ENCODE results near the gene LRSAM1. TPM values are rescaled to one million over a fixed set of nuclear protein-coding genes. Genes with fewer than 3 reads are reported as not detected.
"Not testable (repeated sequence)": the region's sequence is repeated elsewhere in the genome, so short reads cannot be mapped to it uniquely, and the experiment has no call there.

The LRSAM1 gene
- total RNA-seq, 1 donor from 2014 or later = 38.0 TPM

- TF ChIP-seq, protein P1, sequence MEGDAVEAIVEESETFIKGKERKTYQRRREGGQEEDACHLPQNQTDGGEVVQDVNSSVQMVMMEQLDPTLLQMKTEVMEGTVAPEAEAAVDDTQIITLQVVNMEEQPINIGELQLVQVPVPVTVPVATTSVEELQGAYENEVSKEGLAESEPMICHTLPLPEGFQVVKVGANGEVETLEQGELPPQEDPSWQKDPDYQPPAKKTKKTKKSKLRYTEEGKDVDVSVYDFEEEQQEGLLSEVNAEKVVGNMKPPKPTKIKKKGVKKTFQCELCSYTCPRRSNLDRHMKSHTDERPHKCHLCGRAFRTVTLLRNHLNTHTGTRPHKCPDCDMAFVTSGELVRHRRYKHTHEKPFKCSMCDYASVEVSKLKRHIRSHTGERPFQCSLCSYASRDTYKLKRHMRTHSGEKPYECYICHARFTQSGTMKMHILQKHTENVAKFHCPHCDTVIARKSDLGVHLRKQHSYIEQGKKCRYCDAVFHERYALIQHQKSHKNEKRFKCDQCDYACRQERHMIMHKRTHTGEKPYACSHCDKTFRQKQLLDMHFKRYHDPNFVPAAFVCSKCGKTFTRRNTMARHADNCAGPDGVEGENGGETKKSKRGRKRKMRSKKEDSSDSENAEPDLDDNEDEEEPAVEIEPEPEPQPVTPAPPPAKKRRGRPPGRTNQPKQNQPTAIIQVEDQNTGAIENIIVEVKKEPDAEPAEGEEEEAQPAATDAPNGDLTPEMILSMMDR (IDR thresholded peaks at IDR 0.05; ENCODE audit: partially characterized antibody, unreplicated experiment) = no peak
- Mint-ChIP-seq H3K36me3 (ENCODE audit: unreplicated experiment) (peaks cover 9% of the 10 kb centered on the region), H3K27me3 (ENCODE audit: unreplicated experiment) (peaks cover 9% of the 10 kb centered on the region), H3K9me3 (ENCODE audit: unreplicated experiment) (peaks cover 6% of the 10 kb centered on the region), H3K4me1 (ENCODE audit: low read depth, unreplicated experiment) (no peaks in the 10 kb centered on the region), H3K4me3 (ENCODE audit: unreplicated experiment) (no peak overlapping the region), H3K27ac (ENCODE audit: unreplicated experiment) (no peak overlapping the region)
- DNase-seq = no peak
Measured at GRCh38 chr9:127458921-127459320, 7.6 kb downstream of the LRSAM1 start.

DNA sequence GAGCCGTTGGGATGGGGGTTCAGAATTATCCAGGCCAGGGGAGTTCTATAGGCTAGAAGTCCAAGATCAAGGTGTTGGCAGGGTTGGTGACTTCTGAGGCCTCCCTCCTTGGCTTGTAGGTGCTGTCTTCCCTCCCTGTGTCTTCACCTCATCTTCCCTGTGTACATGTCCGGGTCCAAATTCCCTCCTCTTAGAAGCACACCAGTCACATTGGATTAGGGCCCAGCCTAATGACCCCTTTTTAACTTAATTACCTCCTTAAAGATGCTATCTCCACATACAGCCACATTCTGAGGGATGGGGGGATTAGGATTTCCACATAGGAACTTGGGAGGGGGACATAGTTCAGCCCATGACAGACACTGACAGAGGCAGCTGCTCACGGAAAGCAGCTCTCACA is 12.1 kb downstream of the LRSAM1 start:
- no peak for DNase-seq
- Mint-ChIP-seq H3K4me3 (ENCODE audit: unreplicated experiment) (no peak overlapping the region), H3K36me3 (ENCODE audit: unreplicated experiment) (peaks cover 10% of the 10 kb centered on the region), H3K27me3 (ENCODE audit: unreplicated experiment) (peaks cover 2% of the 10 kb centered on the region), H3K4me1 (ENCODE audit: low read depth, unreplicated experiment) (no peaks in the 10 kb centered on the region), H3K27ac (ENCODE audit: unreplicated experiment) (no peak overlapping the region), H3K9me3 (ENCODE audit: unreplicated experiment) (peaks cover 3% of the 10 kb centered on the region)
- TF ChIP-seq, protein P1 (IDR thresholded peaks at IDR 0.05; ENCODE audit: partially characterized antibody, unreplicated experiment) = no peak

DNA sequence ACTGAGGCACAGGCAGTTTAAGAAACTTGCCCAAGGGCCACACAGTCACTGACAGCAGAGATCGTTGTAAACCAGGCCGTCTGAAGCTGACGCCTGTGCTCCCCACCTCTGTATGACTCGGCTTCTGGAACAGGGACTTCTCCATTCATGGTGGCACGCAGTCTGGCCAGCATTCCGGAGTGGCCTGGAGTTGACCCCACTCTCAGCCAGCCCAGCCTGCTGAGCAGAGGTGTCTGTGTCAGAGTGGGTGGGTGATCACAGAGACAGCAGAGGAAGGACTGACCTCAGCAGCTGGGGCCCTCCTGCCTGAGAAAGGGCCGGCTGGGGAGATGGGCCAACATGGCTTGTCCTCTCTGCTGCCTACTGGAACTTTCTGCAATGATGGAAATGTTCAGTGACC is 12.6 kb downstream of the LRSAM1 start:
- TF ChIP-seq, protein P1 (IDR thresholded peaks at IDR 0.05; ENCODE audit: partially characterized antibody, unreplicated experiment) = no peak
- Mint-ChIP-seq H3K27ac (ENCODE audit: unreplicated experiment) (no peak overlapping the region), H3K9me3 (ENCODE audit: unreplicated experiment) (peaks cover 3% of the 10 kb centered on the region), H3K4me3 (ENCODE audit: unreplicated experiment) (no peak overlapping the region), H3K36me3 (ENCODE audit: unreplicated experiment) (peaks cover 10% of the 10 kb centered on the region), H3K4me1 (ENCODE audit: low read depth, unreplicated experiment) (no peaks in the 10 kb centered on the region), H3K27me3 (ENCODE audit: unreplicated experiment) (peaks cover 2% of the 10 kb centered on the region)
- no peak for DNase-seq

- not testable (repeated sequence) for H3K4me3 Mint-ChIP-seq (ENCODE audit: unreplicated experiment)
Measured at GRCh38 chr9:127466407-127466917, 15.2 kb downstream of the LRSAM1 start.

GRCh38 chr9:127467621-127468020 is 16.3 kb downstream of the LRSAM1 start:
- Mint-ChIP-seq H3K4me3 (ENCODE audit: unreplicated experiment) (no peak overlapping the region), H3K27me3 (ENCODE audit: unreplicated experiment) (no peaks in the 10 kb centered on the region), H3K36me3 (ENCODE audit: unreplicated experiment) (peaks cover 6% of the 10 kb centered on the region), H3K4me1 (ENCODE audit: low read depth, unreplicated experiment) (no peaks in the 10 kb centered on the region), H3K9me3 (ENCODE audit: unreplicated experiment) (peaks cover under 1% of the 10 kb centered on the region), H3K27ac (ENCODE audit: unreplicated experiment) (no peak overlapping the region)
- DNase-seq = no peak
- TF ChIP-seq, protein P1 (IDR thresholded peaks at IDR 0.05; ENCODE audit: partially characterized antibody, unreplicated experiment) = no peak

More at GRCh38 chr9:127466407-127466917, 15.2 kb downstream of the LRSAM1 start:
- DNase-seq; H3K9me3 Mint-ChIP-seq (ENCODE audit: unreplicated experiment); H3K27me3 Mint-ChIP-seq (ENCODE audit: unreplicated experiment); H3K4me1 Mint-ChIP-seq (ENCODE audit: low read depth, unreplicated experiment); H3K36me3 Mint-ChIP-seq (ENCODE audit: unreplicated experiment); H3K27ac Mint-ChIP-seq (ENCODE audit: unreplicated experiment): not testable (repeated sequence)

All from glutamatergic neuron (in vitro differentiated cells).